Measurements from ENCODE around the gene P2RY6.

DNA sequence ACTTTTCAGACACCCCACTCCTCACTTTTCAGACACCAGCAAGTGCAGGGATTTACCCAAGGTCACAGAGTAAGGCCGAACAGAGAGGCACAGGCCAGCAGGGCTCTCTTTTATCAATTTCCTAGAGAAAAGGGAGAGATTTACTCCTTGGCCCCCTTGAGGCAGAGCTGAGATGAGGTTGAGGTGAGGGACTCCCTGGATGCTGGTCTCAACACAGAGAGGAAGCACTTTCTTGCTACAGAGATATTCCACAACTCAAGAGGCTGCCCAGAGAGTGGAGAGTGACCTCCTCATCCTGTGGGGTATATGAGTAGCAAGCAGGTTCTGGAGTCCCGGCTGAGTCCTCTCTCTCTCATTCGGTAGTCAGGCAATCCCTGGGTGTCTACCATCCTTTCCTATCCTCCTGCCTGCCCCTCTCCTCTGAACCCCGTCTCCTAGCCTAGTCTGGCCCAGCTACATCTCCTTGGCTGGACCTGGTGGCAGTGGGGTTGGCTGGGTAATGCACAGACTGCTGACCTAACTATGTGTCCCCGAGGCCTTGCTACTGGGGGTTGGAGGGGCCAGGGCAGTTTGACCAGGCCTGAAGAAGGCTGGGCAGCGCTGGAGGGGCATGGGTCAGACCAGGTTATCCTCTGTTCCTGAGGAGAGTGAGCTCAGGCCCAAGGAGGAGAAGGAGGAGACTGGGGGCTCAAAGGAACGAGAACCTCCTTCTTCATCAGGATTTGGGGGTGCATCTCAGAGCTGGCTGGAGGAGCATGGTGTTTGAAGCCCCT is 34.1 kb downstream of the P2RY6 start:
- TF ChIP-seq, protein P1, sequence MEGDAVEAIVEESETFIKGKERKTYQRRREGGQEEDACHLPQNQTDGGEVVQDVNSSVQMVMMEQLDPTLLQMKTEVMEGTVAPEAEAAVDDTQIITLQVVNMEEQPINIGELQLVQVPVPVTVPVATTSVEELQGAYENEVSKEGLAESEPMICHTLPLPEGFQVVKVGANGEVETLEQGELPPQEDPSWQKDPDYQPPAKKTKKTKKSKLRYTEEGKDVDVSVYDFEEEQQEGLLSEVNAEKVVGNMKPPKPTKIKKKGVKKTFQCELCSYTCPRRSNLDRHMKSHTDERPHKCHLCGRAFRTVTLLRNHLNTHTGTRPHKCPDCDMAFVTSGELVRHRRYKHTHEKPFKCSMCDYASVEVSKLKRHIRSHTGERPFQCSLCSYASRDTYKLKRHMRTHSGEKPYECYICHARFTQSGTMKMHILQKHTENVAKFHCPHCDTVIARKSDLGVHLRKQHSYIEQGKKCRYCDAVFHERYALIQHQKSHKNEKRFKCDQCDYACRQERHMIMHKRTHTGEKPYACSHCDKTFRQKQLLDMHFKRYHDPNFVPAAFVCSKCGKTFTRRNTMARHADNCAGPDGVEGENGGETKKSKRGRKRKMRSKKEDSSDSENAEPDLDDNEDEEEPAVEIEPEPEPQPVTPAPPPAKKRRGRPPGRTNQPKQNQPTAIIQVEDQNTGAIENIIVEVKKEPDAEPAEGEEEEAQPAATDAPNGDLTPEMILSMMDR (IDR thresholded peaks at IDR 0.05): no peak
- no peak for TF ChIP-seq POLR2A (IDR thresholded peaks at IDR 0.05)
